ENCODE results near the gene GARNL3.

DNA sequence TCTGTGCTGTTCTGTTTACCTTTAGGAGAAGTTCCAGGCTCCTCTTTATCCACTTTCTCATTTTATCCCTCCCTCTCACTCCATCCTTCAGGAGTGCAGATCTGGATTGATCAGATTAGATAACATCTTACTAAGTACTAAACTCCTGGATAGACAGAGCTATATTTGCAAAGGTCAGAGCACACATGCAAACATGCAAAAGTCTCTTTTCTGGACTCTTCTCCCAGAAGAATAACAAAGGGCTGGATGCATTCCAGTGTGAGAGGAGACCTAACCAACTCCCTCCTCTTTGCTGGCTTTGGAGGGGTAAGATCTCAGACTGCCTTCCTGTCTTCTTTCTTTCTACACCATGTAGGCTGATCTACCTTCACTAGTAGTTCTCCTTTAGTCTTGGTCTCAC, 21.4 kb downstream of the GARNL3 start:
- TF ChIP-seq, protein P1, sequence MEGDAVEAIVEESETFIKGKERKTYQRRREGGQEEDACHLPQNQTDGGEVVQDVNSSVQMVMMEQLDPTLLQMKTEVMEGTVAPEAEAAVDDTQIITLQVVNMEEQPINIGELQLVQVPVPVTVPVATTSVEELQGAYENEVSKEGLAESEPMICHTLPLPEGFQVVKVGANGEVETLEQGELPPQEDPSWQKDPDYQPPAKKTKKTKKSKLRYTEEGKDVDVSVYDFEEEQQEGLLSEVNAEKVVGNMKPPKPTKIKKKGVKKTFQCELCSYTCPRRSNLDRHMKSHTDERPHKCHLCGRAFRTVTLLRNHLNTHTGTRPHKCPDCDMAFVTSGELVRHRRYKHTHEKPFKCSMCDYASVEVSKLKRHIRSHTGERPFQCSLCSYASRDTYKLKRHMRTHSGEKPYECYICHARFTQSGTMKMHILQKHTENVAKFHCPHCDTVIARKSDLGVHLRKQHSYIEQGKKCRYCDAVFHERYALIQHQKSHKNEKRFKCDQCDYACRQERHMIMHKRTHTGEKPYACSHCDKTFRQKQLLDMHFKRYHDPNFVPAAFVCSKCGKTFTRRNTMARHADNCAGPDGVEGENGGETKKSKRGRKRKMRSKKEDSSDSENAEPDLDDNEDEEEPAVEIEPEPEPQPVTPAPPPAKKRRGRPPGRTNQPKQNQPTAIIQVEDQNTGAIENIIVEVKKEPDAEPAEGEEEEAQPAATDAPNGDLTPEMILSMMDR (IDR thresholded peaks at IDR 0.05) = no peak
- no peak for TF ChIP-seq POLR2A (IDR thresholded peaks at IDR 0.05)

All from breast epithelium (tissue), 3 donors.